ENCODE results near the gene INPPL1. TPM values are rescaled to one million over a fixed set of nuclear protein-coding genes. Genes with fewer than 3 reads are reported as not detected.

Gene INPPL1
- polyA plus RNA-seq, 3 donors, result 132 to 144 (median 137) TPM

GRCh38 chr11:72231396-72232259, 7.1 kb downstream of the INPPL1 start:
- no peak for DNase-seq (ENCODE audit: low read depth in 3 of 3, low spot score in 2 of 3)

GRCh38 chr11:72232260-72233055, 7.9 kb downstream of the INPPL1 start:
- DNase-seq (ENCODE audit: low read depth in 3 of 3, low spot score in 2 of 3), result no peak

DNA sequence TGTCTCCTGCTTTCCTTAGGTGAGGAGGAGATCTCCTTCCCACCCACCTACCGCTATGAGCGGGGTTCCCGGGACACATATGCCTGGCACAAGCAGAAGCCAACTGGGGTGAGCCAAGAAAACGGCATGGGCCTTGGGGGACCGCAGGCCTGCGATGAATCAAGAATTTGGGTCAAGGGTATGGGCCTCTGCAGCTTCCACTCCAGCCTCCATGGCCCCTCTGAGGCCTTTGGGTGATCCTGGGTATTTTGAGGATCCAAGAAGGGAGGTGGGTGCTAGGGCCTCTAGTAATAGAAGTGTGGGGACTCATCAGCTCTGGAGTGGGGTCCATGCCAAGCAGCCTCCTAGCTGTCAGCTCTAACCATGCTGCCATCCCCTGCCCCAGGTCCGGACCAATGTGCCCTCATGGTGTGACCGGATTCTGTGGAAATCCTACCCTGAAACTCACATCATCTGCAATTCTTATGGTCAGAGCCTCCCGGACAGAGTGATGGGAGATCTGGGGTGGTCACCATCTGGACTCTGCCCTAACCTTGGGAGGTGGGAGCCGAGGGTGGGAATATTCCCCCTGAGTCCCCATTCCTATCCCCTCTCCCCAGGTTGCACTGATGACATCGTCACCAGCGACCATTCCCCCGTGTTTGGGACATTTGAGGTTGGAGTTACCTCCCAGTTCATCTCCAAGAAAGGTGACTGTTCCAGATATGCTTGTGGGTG, 8.6 kb downstream of the INPPL1 start:
- DNase-seq (ENCODE audit: low read depth in 3 of 3, low spot score in 2 of 3), result no peak

GRCh38 chr11:72233773-72234513, 9.4 kb downstream of the INPPL1 start:
- DNase-seq (ENCODE audit: low read depth in 3 of 3, low spot score in 2 of 3), result no peak

GRCh38 chr11:72234514-72234830, 9.9 kb downstream of the INPPL1 start:
- no peak for DNase-seq (ENCODE audit: low read depth in 3 of 3, low spot score in 2 of 3)

DNA sequence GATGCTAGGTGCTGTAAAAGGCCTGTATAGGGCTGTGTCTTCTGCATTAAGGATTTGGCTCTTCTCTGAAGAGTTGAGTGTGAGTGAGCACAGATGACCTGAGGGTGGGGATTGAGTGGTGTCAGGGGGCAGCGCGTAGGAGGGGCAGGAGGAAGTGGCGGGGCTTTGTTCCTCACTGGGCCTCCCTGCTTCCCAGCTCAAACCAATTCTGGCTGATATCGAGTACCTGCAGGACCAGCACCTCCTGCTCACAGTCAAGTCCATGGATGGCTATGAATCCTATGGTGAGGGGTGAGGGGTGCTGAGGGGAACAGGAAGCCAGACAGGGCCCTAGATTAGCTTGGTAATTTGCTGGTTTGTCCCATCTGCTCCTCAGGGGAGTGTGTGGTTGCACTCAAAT, 10.4 kb downstream of the INPPL1 start:
- DNase-seq (ENCODE audit: low read depth in 3 of 3, low spot score in 2 of 3), result no peak

- no peak for DNase-seq (ENCODE audit: low read depth in 3 of 3, low spot score in 2 of 3)
Measured at GRCh38 chr11:72235351-72236057, 10.9 kb downstream of the INPPL1 start.

DNA sequence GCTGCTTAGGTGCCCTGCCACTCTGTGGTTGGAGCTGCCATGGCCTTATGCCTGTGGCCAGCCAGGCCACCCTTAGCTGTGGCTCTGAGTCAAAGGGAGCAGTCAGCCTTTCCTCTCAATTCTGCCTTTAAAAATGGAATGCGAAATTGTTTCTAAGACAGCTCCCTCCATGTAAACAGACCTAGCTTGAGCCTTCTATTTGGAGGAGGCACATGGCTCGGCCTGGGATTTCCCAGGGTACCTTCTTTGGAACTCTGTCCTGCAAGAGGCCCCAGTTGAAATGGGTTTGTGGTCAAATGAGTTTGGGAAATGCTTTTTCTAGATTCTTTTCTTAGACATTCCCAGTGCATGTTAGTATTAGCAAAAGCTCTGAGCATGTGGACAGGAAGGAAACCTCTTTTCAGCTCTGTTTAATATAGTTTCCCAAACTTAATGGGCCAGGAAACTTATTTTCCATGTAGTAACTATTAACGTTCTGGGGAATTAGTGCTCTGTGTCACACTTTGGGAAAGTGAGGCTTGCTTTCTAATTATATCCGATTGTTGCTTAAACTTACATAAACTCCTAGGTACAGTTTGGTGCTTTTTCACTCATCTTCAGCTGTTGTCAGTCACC, 11.6 kb downstream of the INPPL1 start:
- no peak for DNase-seq (ENCODE audit: low read depth in 3 of 3, low spot score in 2 of 3)

GRCh38 chr11:72236774-72237111, 12.2 kb downstream of the INPPL1 start:
- DNase-seq (ENCODE audit: low read depth in 3 of 3, low spot score in 2 of 3), result no peak

- no peak for DNase-seq (ENCODE audit: low read depth in 3 of 3, low spot score in 2 of 3)
Measured at GRCh38 chr11:72237112-72237931, 12.8 kb downstream of the INPPL1 start.

DNA sequence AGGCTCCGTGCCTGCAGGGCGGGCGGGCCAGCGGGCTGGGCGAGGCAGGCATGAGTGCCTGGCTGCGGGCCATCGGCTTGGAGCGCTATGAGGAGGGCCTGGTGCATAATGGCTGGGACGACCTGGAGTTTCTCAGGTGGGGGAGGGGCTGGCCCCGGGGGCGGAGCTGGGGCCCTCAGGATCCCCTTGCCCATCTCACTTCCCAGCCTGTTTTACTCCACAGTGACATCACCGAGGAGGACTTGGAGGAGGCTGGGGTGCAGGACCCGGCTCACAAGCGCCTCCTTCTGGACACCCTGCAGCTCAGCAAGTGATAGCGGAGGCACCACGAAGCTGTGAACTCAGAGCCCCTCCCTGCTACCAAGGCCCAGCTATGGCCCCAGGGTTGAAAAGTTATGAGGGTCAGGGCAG, 13.5 kb downstream of the INPPL1 start:
- no peak for DNase-seq (ENCODE audit: low read depth in 3 of 3, low spot score in 2 of 3)

DNA sequence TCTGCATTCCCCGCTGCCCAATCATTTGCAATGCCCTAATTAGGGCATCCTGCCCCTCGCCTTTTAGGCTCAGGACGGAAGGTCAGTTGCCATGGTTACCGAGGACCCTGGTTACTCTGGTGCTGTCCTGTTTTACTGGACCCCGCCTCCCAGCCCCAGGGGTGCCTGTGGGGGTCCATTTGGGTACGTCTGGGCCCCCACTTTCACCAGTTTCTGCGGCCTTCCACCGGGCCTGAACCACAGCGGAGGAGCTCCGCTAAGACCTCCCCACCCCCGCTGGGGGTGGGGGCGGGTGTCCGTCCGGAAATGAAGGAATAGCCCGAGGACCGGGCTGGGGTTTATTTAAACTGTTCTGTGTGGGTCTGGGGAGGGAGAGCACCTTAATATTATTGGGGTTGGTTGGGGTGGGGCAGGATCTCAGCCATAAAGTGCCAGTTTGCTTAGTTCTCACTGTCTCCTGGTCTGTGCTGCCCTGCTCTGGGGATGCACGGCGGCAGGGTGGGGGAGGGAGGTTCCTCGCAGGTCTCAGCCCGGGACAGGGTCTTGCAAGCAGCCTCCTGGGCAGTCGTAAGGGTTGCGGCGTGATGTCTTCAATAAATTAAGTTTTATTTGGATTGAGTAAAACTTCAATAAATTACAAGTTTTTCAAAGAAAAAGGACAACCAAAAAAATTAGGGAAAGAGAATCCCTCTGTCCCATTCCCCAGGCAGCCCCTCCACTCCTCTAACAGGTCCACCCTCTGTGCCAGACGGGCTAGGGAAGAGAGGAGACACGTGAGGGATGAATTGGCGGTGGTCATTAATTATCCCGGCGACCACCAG, 14.1 kb downstream of the INPPL1 start:
- no peak for DNase-seq (ENCODE audit: low read depth in 3 of 3, low spot score in 2 of 3)

DNA sequence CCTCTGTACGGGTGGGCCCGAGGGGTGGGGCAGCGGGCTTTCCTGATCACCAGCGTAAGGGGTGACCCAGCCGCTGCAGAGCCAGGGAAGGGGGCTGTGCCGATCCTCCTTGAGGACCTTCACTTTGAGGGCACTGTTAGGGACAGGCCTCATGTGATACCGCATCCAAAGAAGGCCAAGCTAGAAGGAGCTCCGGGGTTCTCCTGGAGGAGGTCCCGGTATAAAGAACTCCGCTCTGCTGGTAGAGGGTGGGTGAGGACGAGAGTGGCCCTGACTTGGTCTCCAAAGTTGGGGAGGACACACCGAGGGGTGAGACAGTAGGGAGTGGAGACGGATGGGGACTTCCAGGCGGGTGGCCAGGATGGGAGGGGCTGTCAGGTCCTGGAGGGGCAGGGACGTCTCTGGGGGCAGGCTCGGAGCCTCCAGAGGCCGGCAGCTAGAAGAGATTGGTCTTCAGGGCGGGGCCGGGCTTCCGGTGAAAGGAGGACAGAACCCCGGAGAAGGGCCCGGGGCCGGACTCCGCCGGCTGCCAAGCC, 14.8 kb downstream of the INPPL1 start:
- DNase-seq (ENCODE audit: low read depth in 3 of 3, low spot score in 2 of 3), result no peak

GRCh38 chr11:72239849-72240460, 15.4 kb downstream of the INPPL1 start:
- no peak for DNase-seq (ENCODE audit: low read depth in 3 of 3, low spot score in 2 of 3)

- DNase-seq (ENCODE audit: low read depth in 3 of 3, low spot score in 2 of 3), result no peak
Measured at GRCh38 chr11:72240461-72241290, 16.1 kb downstream of the INPPL1 start.

GRCh38 chr11:72241291-72241781, 16.8 kb downstream of the INPPL1 start:
- DNase-seq (ENCODE audit: low read depth in 3 of 3, low spot score in 2 of 3), result no peak
